GM18907 (cell line): ENCODE data around the gene ARL13B.

Experiments
- ATAC-seq: cut with Tn5 transposase; IDR thresholded peaks from one replicate; pipeline ENCODE4 v1.9.1; 2021; ENCODE audit warnings: mild to moderate bottlenecking, moderate library complexity; ENCODE audit not compliant: unreplicated experiment

ARL13B gene

DNA sequence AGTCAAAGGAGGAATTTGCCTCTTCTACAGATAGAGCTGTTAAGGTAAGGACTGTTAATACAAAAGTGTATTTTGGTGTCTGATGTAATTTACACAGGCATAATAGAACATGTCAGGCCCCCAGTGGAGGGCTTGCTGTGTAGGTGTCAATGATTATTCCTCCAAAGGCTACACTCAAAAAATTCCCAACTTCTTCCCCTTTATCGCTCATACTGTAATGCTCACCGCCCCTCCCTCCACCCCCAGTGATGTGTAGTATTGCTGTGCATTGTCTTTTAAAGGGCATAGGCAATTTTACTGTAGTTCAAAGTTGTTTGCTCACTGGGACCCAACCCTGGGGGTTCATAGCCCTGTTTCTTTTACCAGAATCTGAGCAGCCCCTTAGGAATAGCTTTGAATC lies 115.2 kb downstream of the ARL13B start:
- ATAC-seq: no peak

GRCh38 chr3:94098452-94098851 lies 118.5 kb downstream of the ARL13B start:
- ATAC-seq: no peak

GRCh38 chr3:94099311-94099710 lies 119.4 kb downstream of the ARL13B start:
- no peak for ATAC-seq

DNA sequence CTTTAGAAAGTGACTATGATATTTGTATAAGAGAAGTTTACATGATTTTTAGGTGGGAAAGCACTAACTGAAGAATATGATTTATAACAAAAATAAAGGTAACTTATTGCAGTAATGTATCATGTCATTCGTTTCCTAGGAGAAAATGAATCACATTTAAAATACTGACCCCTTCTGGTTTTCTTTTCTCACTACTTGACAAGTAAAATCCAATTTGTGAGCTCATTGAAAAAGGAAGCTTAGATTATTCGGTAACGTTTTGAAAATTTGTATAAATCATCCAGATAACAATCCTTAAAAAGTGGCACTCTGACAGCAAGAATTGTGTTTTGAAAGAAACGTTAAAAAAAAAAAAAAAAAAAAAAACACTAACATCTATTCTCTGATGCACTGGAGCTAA lies 121.9 kb downstream of the ARL13B start:
- no peak for ATAC-seq
